ENCODE results near the gene CARD11. TPM values are rescaled to one million over a fixed set of nuclear protein-coding genes. Genes with fewer than 3 reads are reported as not detected.
A peak's percentile ranks its signal among the peaks of the same experiment; 100 is the strongest.

The CARD11 gene
- total and polyA plus RNA-seq, 11 donors = 0.15 to 3.2 (median 0.33) TPM; not detected in 2

GRCh38 chr7:3057066-3057420 lies 13.4 kb upstream of the CARD11 start:
- no peaks in the 10 kb centered on the region for H3K36me3 ChIP-seq
- peak overlapping the region in 1 of 12 donors; percentile 22 for H3K27ac ChIP-seq
- TF ChIP-seq POLR2A (IDR thresholded peaks at IDR 0.05) (no peak), CTCF (IDR thresholded peaks at IDR 0.05) (no peak)
- intact Hi-C loops (cut with DNase I) = no loop called here
- H3K4me1 ChIP-seq = no peaks in the 10 kb centered on the region
- H3K27me3 ChIP-seq = peaks cover 0 to 7% (median 0%) of the 10 kb centered on the region in 9 donors
- no peak overlapping the region for H3K4me3 ChIP-seq
- WGBS, 4 donors = 73 to 88% (median 81%) methylated on average over 9 of the region's 9 CpGs
- H3K9me3 ChIP-seq = peaks cover 0 to 14% (median 7%) of the 10 kb centered on the region in 12 donors
- DNase-seq = no peak
- ATAC-seq = no peak

- peaks cover 0 to 16% (median 8%) of the 10 kb centered on the region in 12 donors for H3K9me3 ChIP-seq
- no peak overlapping the region for H3K4me3 ChIP-seq
- TF ChIP-seq CTCF (IDR thresholded peaks at IDR 0.05) (no peak), POLR2A (IDR thresholded peaks at IDR 0.05) (no peak)
- ATAC-seq = no peak
- intact Hi-C loops (cut with DNase I) = no loop called here
- H3K27me3 ChIP-seq = peaks cover 0 to 6% (median 0%) of the 10 kb centered on the region in 9 donors
- peak overlapping the region in 1 of 12 donors; percentile 22 for H3K27ac ChIP-seq
- WGBS, 4 donors = 84 to 87% (median 86%) methylated on average over 24 of the region's 24 CpGs
- H3K4me1 ChIP-seq = no peaks in the 10 kb centered on the region
- no peak for DNase-seq
- no peaks in the 10 kb centered on the region for H3K36me3 ChIP-seq
Observed at GRCh38 chr7:3056234-3057065, 12.8 kb upstream of the CARD11 start.

- no peak overlapping the region for H3K27ac ChIP-seq
- DNase-seq (no peak), ATAC-seq (no peak)
- no peak for TF ChIP-seq POLR2A (IDR thresholded peaks at IDR 0.05)
- TF ChIP-seq CTCF (IDR thresholded peaks at IDR 0.05) = no peak
- H3K4me1 ChIP-seq = no peaks in the 10 kb centered on the region
- H3K27me3 ChIP-seq = peaks cover 0 to 6% (median 0%) of the 10 kb centered on the region in 9 donors
- peaks cover 0 to 24% (median 11%) of the 10 kb centered on the region in 12 donors for H3K9me3 ChIP-seq
- no peak overlapping the region for H3K4me3 ChIP-seq
- no peaks in the 10 kb centered on the region for H3K36me3 ChIP-seq
- WGBS, 4 donors = 36 to 55% (median 40%) methylated on average over 6 of the region's 6 CpGs
- intact Hi-C loops (cut with DNase I) = no loop called here
Observed at GRCh38 chr7:3055626-3056025, 12.0 kb upstream of the CARD11 start.

GRCh38 chr7:3042861-3043489 lies 692 bp downstream of the CARD11 start:
- no peak for DNase-seq
- peak overlapping the region in 1 of 12 donors; percentile 37 for H3K27ac ChIP-seq
- 25 to 32% (median 28%) methylated on average over 12 to 17 of the region's 17 CpGs for WGBS, 4 donors

More at GRCh38 chr7:3042861-3043489, 692 bp downstream of the CARD11 start:
- intact Hi-C loops (cut with DNase I) = no loop called here
- peaks cover 4 to 49% (median 23%) of the 10 kb centered on the region in 9 donors for H3K27me3 ChIP-seq
- peak overlapping the region in 2 of 12 donors; percentile 28 to 56 for H3K4me3 ChIP-seq
- TF ChIP-seq POLR2A (IDR thresholded peaks at IDR 0.05) (no peak), CTCF (IDR thresholded peaks at IDR 0.05) (no peak)
- no peaks in the 10 kb centered on the region for H3K4me1 ChIP-seq
- H3K9me3 ChIP-seq = no peaks in the 10 kb centered on the region
- ATAC-seq = peak in 1 of 4 donors; percentile 15
- no peaks in the 10 kb centered on the region for H3K36me3 ChIP-seq

All from heart left ventricle (tissue), 16 donors.